ENCODE measurements around the gene NXPE2.
"Not testable (repeated sequence)": the region's sequence is repeated elsewhere in the genome, so short reads cannot be mapped to it uniquely, and the experiment has no call there.

Gene NXPE2

DNA sequence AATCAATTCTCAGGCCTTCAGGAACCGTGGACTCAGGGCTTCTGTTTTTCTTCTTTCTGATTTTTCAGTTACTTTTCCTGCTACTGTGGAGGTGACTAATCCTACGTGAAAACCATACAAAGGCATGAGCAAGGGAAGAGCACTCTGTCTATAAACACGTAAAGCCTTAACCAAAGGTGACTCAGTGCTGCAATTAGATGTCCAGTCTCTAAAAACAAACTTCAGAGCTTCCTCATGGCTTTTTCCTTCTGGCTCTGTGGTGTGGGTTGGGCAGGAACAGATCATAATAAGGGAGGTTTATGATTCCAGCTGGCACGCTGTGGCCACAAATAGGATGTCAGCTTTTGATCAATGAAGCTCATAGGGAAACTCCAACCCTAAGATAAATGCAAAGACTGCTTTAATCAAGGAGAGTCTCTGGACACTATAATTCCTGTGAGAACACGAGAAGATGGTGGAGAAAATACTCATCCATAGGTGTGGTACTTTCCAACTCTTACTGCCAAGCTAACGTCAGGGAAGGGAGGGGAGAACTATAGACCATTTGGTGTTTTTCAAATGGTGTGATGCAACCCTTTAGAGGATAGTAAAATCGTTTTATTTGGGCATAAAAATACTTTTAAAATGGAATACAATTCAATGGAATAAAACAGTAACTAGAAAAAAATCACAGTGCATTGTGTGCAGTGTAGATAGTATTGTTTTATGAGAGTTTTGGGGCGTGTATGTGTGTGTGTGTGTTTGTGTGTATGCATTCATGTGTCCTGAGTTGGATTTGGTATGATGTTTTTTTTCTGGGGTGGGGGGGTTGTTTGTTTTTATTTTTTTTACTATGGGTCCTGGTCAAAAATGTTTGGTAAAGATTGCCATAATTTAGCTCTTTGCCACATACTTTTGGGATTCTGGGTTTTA is at the start of gene NXPE2:
Gene NXPE2 (plus strand): TSS at position 403 of the 912 bp plus-strand sequence. CDS start 49 bp downstream, at position 452.
- DNase-seq, result no peak

GRCh38 chr11:114631445-114631965 is 46.8 kb upstream of the NXPE2 start:
- not testable (repeated sequence) for DNase-seq

GRCh38 chr11:114639440-114639839 is 38.9 kb upstream of the NXPE2 start:
- not testable (repeated sequence) for DNase-seq

DNA sequence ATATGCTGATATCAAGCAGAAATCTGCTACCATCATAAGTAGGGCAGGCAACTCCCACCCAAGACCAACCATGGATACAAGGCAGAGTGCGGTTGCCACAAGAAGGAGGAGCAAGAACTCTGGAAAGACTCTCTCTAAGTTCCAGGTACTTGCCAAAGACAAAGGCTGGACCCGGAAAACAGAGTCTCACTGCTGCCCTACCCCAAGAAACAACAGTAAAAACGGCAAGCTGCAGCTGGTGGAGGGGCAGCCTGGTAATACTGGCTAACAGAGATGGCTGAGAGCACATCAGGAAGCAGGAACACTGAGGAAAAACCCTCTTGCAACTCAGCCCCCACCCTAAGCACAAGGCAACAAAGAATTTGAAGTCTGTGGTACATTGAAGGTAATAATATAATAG is 27.7 kb upstream of the NXPE2 start:
- DNase-seq, result no peak

DNA sequence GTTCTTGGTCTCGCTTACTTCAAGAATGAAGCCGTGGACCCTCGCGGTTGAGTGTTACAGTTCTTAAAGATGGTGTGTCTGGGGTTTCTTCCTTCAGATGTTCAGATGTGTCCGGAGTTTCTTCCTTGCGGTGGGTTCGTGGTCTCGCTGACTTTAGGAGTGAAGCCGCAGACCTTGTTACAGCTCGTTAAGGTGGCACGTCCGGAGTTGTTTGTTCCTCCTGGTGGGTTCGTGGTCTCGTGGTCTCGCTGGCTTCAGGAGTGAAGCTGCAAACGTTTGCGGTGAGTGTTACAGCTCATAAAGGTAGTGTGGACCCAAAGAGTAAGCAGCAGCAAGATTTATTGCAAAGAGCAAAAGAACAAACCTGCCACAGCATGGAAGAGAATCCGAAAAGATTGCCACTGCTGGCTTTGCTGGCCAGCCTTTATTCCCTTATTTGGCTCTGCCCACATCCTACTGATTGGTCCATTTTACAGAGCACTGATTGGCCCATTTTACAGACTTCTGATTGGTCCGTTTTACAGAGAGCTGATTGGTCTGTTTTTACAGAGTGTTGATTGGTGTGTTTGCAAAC is 27.1 kb upstream of the NXPE2 start:
- no peak for DNase-seq

DNA sequence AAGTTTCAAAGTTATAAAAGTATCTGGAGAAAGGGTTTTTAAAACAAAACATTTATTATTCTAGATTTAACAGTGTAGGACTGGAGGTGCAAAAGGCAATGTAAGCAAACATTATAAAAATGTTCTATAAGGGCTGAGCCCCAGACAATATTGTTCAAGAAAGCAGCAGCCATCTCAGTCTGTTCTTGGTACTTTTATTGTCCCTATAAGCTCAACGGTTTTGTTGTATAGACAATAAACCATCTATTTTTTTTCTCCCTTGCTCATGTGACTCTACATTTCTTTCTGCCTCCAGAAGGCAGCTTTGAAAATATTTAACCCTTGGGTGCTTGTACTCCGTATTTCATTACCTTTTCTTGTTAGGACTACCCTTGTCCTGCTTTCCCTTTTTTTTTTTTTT is 25.2 kb upstream of the NXPE2 start:
- no peak for DNase-seq

DNA sequence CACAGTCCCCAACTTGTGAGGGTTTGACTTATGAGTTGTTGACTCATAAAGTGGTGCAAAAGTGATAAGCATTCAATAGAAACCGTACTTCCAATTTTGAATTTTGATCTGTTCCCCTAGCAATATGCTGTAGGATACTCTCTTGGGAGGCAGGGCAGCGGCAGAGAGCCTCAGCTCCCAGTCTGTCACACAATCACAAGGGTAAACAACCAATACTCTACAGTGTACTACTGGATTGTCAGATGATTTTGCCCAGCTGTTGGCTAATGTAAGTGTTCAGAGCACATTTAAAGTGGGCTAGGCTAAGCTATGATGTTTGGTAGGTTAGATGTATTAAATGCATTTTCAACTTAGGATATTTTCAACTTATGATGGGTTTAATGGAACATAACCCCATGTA is 13.7 kb upstream of the NXPE2 start:
- DNase-seq, result no peak

DNA sequence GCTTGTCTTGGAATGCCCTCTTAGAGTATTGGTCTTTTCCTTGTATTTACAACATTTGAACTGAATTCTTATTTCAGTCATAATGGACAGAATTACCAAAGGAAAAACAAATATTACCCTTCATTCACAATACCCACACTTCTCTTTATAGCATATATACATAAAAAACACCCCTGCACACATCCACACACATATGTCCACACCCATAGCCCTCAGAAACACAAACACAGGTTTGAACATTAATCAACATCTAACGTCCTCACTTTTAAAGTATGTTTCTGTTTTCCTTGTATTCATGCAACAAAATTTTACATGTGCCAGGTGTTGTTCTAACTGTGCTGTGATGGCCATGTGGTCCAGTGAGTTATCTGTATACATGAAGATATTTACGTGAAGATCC is 11.6 kb upstream of the NXPE2 start:
- no peak for DNase-seq

DNA sequence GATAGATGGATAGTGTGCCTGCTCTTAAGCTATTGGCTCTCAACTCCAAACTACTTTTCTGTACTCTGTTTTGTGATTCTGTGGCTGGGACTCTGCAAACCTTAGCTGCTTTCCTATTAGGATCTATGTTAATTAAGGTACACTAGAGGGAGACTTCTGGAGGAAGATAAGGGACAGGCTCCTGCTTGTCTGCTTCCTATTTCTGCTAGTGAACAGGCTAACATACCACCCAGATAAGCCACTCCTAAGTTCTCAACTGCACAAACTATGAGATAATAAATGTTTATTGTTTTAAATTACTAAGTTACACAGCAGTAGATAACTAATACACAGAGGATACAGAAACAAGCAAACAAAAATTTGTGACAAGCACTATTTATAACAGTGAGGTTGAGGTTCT is 10.2 kb upstream of the NXPE2 start:
- DNase-seq, result no peak

- DNase-seq, result no peak
Measured at GRCh38 chr11:114673661-114674060, 4.7 kb upstream of the NXPE2 start.

DNA sequence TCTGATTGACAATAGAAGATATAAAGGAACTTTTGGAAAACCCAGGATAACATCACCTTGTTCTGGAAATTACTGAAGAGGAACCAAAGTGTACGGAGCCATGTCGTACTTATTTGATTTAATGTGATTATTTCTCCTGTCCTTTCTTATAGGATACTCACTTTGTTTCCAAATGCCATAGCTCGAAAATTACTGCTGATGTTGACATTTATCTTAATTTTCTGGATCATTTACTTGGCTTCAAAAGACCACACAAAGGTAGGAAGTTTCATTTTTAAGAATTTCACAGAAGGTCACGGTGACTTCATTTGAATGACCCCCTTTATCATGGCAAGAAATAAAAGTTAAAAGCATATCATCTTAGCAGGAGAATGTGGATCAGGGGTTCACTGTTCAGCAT is 1.2 kb downstream of the NXPE2 start:
- no peak for DNase-seq

- DNase-seq, result no peak
Measured at GRCh38 chr11:114683007-114683406, 4.7 kb downstream of the NXPE2 start.

DNA sequence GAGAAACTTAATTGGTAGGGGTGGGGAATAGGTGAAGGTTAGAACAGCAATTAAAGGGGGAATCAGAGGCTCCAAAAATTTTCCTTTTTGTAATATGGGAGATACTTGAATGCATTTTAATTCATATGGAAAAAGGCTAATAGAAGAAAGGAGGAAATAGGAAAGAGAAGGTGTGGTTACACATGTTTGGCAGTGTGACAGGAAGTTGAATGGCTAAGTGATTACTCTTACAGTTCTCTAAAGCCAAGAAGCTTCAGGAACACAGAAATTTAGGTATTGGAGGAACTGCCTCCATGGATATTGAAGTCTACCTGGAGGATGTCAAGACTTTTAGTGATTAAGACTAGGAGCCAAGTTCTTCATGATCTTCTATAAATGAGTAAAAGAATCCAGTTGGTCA is 6.3 kb downstream of the NXPE2 start:
- DNase-seq, result no peak

DNA sequence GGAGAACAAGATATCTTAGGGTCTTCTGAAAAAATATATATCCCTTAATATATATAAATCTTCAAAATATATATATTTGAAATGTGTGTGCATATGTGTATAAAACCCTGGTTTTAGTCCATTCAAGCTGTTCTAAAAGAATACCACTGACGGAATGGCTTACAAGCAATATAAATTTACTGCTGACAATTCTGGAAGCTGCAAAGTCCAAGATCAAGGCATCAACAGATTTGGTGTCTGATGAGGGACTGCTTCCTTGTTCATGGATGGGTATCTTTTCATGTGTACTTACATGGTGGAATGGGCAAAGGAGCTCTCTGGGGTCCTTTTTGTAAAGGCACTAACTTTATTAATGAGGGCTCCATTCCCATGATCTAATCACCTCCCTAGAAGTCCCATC is 6.8 kb downstream of the NXPE2 start:
- DNase-seq, result no peak

GRCh38 chr11:114705280-114706024 is 27.1 kb downstream of the NXPE2 start:
- no peak for DNase-seq

- DNase-seq, result no peak
Measured at GRCh38 chr11:114709960-114710359, 31.6 kb downstream of the NXPE2 start.

DNA sequence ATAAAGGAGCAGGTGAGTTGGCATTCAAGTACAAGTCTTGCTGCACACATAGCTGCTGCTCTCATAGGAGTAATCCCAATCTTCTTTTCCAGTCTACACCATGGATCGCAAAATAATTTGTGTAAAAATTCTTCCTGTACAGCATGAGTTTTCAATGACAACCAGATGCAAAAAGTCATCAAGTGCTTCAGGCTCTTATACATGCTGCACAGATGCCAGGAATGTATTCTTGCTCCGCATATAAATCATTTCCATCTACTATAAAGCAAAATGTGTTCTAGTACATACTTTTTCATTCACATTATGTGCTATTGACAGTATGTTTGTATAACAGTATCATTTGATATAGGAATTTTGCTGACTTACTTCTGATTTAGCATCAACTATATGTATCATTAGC is 35.4 kb downstream of the NXPE2 start:
- no peak for DNase-seq

- no peak for DNase-seq
Measured at GRCh38 chr11:114719562-114719961, 41.2 kb downstream of the NXPE2 start.

GRCh38 chr11:114724916-114725524 is 46.7 kb downstream of the NXPE2 start:
- no peak for DNase-seq

- DNase-seq, result no peak
Measured at GRCh38 chr11:114725623-114726022, 47.3 kb downstream of the NXPE2 start.

DNA sequence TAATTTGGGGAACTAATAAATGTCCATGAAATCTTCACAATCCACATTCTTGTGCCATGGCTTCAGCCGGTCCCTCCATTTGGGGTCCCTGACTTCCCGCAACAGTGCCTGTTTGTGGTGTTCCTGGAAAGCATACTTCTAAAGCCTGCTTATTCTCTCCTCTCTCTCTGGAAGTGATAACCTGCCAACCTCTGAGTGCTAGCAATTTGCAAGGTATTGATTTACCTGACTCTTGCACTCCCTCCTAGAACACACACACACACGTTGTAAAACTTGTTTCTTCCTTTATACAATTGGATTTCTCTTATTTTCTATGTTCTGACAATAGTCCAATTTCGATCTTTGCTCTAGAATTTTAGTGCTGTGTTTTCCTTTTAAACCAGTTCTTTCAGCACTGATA is 58.5 kb downstream of the NXPE2 start:
- no peak for DNase-seq

- DNase-seq, result peak in 1 of 2 experiments; percentile 15
Measured at GRCh38 chr11:114738954-114739353, 60.6 kb downstream of the NXPE2 start.

- no peak for DNase-seq
Measured at GRCh38 chr11:114745150-114745671, 66.9 kb downstream of the NXPE2 start.
